Panc1 (cell line): ENCODE measurements around the gene SENP8. TPM values are rescaled to one million over a fixed set of nuclear protein-coding genes. Genes with fewer than 3 reads are reported as not detected.

Experiments
- ATAC-seq: fragments of 200-7000 bp; cut with Tn5 transposase; 2 replicates; pipeline ENCODE4 v1.9.1; 2020; ENCODE audit warnings: mild to moderate bottlenecking, moderate library complexity
- BruUV-seq: library from RNA; stranded (reverse); fragments of 400-500 nt; replicated peaks from 2 replicates; lab custom pipeline; 2021; lab: Mats Ljungman, UMichigan
- CTCF ChIA-PET: fragments of 300-600 bp; sonication (Branson Sonifier 250); formaldehyde crosslinking; loops from one replicate; lab custom pipeline; 2022; ENCODE audit warnings: antibody characterized with exemption; lab: Charles Lee
- POLR2A ChIA-PET: fragments of 300-600 bp; sonication (Branson Sonifier 250); formaldehyde crosslinking; loops from one replicate; lab custom pipeline; 2022; ENCODE audit warnings: antibody characterized with exemption; lab: Charles Lee
- DNase-seq: peaks from one replicate; pipeline ENCODE4 v3.0.0-alpha.2; 2010; ENCODE audit warnings: low read depth, low spot score
- H3K27ac ChIP-seq: 2 replicates; pipeline ENCODE4 v1.5.1; 2011; ENCODE audit warnings: mild to moderate bottlenecking, low read length, inconsistent platforms
- H3K27me3 ChIP-seq: fragments of 200-500 bp; sonication (Bioruptor generic); 2 replicates; pipeline ENCODE4 v1.6.0; 2014; ENCODE audit warnings: low read length, inconsistent platforms; ENCODE audit not compliant: control insufficient read depth, insufficient read depth
- H3K36me3 ChIP-seq: fragments of 200-500 bp; sonication (Bioruptor generic); 2 replicates; pipeline ENCODE4 v1.5.1; 2014; ENCODE audit warnings: inconsistent platforms, mild to moderate bottlenecking, low read length, moderate library complexity; ENCODE audit not compliant: control insufficient read depth, insufficient read depth
- H3K4me1 ChIP-seq: 2 replicates; pipeline ENCODE4 v1.5.1; 2011; ENCODE audit warnings: inconsistent platforms, mild to moderate bottlenecking, low read length, moderate library complexity; ENCODE audit not compliant: control insufficient read depth, insufficient read depth
- H3K4me3 ChIP-seq, 2 experiments: 2 replicates each; pipeline ENCODE4 v1.5.1; 2011 to 2012; ENCODE audit warnings: low read depth in 2 of 2, low read length in 2 of 2, mild to moderate bottlenecking in 2 of 2, inconsistent platforms in 1 of 2, moderate library complexity in 1 of 2
- H3K9me3 ChIP-seq: fragments of 200-500 bp; sonication (Bioruptor generic); 2 replicates; pipeline ENCODE4 v1.5.1; 2014; ENCODE audit warnings: low read depth, mild to moderate bottlenecking, inconsistent platforms, low read length, moderate library complexity; ENCODE audit not compliant: control insufficient read depth, insufficient read depth
- CTCF ChIP-seq: fragments of 450-650 bp; IDR thresholded peaks from 2 replicates; pipeline ENCODE4 v1.5.1; 2017; ENCODE audit warnings: mild to moderate bottlenecking
- POLR2AphosphoS5 ChIP-seq: IDR thresholded peaks from 2 replicates; pipeline ENCODE4 v1.6.1; 2012; ENCODE audit warnings: mild to moderate bottlenecking, low read depth, low read length, moderate library complexity
- SIN3A ChIP-seq: IDR thresholded peaks from 2 replicates; pipeline ENCODE4 v1.6.1; 2012; ENCODE audit warnings: low read depth, mild to moderate bottlenecking, low read length, moderate library complexity, borderline replicate concordance; ENCODE audit not compliant: insufficient read depth
- TCF7L2 ChIP-seq: IDR thresholded peaks from 2 replicates; pipeline ENCODE4 v1.6.1; 2011; ENCODE audit warnings: mild to moderate bottlenecking, low read depth, low read length, inconsistent platforms
- in situ Hi-C: cut with HindIII; loops from 2 replicates; pipeline ENCODE4 v1.10.0; 2016; ENCODE audit warnings: low sequenced_read_pairs, low pct_unique_long_range_greater_than_20kb
- intact Hi-C: fragments of 100-400 bp; cut with micrococcal nuclease; formaldehyde crosslinking; loops from one replicate; pipeline ENCODE4 v1.10.0; 2022; ENCODE audit not compliant: unreplicated experiment
- total RNA-seq: library from RNA; stranded (reverse); gene quantifications from one replicate; pipeline ENCODE4 v1.2.1, GENCODE V29; 2021; ENCODE audit not compliant: unreplicated experiment
- TF ChIP-seq, protein P1 (sequence below), 2 experiments: IDR thresholded peaks; 2 replicates each; pipeline ENCODE4 v1.6.1; 2011 to 2012; ENCODE audit warnings: low read depth in 2 of 2, control low read depth in 1 of 2, low read length in 1 of 2, mild to moderate bottlenecking in 1 of 2, moderate library complexity in 1 of 2; ENCODE audit not compliant: insufficient read depth in 1 of 2

The SENP8 gene
- total RNA-seq, 1 experiment from 2014 or later: 2.9 TPM

DNA sequence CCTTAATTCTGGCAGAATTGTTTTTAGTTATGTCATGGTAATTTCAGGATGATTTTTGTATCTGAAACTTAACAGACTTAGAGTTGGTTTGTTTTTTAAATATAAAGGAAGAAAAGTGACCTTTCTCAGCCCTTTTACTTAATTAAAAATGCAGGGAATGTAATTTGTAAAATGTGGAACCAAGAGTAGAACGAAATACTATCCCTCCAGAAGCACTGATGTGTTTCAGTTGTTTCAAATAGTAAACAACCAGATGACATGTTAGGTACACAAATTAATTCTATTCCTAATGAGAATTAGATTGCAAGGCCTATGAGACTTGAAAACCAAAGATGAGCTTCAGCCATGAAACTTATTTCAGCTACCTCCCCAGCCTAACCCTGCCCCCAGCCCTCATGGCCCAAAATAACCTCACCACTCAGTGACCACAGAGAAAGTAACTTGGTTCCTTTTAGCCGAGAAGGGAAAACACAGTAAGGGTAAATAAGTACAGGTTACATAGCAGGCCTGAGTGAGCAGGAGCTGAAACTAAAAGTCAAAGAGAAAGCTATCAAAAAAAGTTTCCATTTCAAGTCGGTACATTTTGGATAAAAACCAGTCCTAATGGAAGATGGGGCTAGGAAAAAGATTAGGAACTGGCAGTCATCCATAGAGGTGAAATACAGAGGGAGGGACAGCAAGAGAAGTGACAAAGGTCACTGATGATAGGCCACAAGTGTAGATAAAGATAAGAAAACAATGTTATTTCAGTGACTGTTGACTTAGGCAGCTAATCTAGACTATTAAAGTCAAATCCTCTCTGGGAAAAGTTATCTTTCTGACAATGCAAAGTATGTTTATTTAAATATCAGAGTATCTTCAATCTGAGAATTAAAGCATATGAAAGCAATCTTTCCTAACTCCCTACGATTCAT lies 23.2 kb downstream of the SENP8 start:
- H3K27me3 ChIP-seq: no peaks in the 10 kb centered on the region
- TF ChIP-seq POLR2AphosphoS5 (no peak), SIN3A (no peak), CTCF (no peak), TCF7L2 (no peak)
- TF ChIP-seq, protein P1, sequence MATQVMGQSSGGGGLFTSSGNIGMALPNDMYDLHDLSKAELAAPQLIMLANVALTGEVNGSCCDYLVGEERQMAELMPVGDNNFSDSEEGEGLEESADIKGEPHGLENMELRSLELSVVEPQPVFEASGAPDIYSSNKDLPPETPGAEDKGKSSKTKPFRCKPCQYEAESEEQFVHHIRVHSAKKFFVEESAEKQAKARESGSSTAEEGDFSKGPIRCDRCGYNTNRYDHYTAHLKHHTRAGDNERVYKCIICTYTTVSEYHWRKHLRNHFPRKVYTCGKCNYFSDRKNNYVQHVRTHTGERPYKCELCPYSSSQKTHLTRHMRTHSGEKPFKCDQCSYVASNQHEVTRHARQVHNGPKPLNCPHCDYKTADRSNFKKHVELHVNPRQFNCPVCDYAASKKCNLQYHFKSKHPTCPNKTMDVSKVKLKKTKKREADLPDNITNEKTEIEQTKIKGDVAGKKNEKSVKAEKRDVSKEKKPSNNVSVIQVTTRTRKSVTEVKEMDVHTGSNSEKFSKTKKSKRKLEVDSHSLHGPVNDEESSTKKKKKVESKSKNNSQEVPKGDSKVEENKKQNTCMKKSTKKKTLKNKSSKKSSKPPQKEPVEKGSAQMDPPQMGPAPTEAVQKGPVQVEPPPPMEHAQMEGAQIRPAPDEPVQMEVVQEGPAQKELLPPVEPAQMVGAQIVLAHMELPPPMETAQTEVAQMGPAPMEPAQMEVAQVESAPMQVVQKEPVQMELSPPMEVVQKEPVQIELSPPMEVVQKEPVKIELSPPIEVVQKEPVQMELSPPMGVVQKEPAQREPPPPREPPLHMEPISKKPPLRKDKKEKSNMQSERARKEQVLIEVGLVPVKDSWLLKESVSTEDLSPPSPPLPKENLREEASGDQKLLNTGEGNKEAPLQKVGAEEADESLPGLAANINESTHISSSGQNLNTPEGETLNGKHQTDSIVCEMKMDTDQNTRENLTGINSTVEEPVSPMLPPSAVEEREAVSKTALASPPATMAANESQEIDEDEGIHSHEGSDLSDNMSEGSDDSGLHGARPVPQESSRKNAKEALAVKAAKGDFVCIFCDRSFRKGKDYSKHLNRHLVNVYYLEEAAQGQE (IDR thresholded peaks at IDR 0.05; ENCODE audit: insufficient read depth in 1 of 2, low read depth in 2 of 2, low read length in 1 of 2): no peak
- intact Hi-C loops: no loop called here
- H3K27ac ChIP-seq: no peak overlapping the region
- no peak for DNase-seq
- H3K4me1 ChIP-seq: no peaks in the 10 kb centered on the region
- ChIA-PET CTCF (no interaction called here), POLR2A (interaction anchor here (0.5 kb wide), 1 partner anchor 235 kb away, joined by 4 read pairs; no protein-coding TSS in a partner anchor)
- no TSS peak for BruUV-seq
- H3K9me3 ChIP-seq: no peaks in the 10 kb centered on the region
- no peak for ATAC-seq
- H3K4me3 ChIP-seq: no peak overlapping the region
- in situ Hi-C loops: no loop called here
- no peaks in the 10 kb centered on the region for H3K36me3 ChIP-seq

- BruUV-seq: no TSS peak
- TF ChIP-seq POLR2AphosphoS5: no peak
- TF ChIP-seq TCF7L2: no peak
- TF ChIP-seq CTCF: no peak
- TF ChIP-seq, protein P1 (IDR thresholded peaks at IDR 0.05; ENCODE audit: insufficient read depth in 1 of 2, low read depth in 2 of 2, low read length in 1 of 2): no peak
- TF ChIP-seq SIN3A: no peak
- no peaks in the 10 kb centered on the region for H3K9me3 ChIP-seq
- H3K27me3 ChIP-seq: no peaks in the 10 kb centered on the region; the same call in 1 of the 2 replicates
- ATAC-seq (no peak), DNase-seq (no peak)
- no peak overlapping the region for H3K27ac ChIP-seq
- H3K4me1 ChIP-seq: no peaks in the 10 kb centered on the region
- in situ Hi-C loops: no loop called here
- no peaks in the 10 kb centered on the region for H3K36me3 ChIP-seq
- POLR2A ChIA-PET: interaction anchor here (0.6 kb wide), 1 partner anchor 309 kb away, joined by 3 read pairs; no protein-coding TSS in a partner anchor
- intact Hi-C loops: no loop called here
- CTCF ChIA-PET: no interaction called here
- H3K4me3 ChIP-seq: no peak overlapping the region
Measured at GRCh38 chr15:72146221-72146620, 28.0 kb downstream of the SENP8 start.
